ENCODE results near the gene PPP1R9A. TPM values are rescaled to one million over a fixed set of nuclear protein-coding genes. Genes with fewer than 3 reads are reported as not detected.

PPP1R9A gene
- total and polyA plus RNA-seq, 10 of the 15 experiments (the other 5 are each of a cell fraction or from before 2014, with no cell fraction given), result 0.04 to 0.12 TPM; not detected in 8

DNA sequence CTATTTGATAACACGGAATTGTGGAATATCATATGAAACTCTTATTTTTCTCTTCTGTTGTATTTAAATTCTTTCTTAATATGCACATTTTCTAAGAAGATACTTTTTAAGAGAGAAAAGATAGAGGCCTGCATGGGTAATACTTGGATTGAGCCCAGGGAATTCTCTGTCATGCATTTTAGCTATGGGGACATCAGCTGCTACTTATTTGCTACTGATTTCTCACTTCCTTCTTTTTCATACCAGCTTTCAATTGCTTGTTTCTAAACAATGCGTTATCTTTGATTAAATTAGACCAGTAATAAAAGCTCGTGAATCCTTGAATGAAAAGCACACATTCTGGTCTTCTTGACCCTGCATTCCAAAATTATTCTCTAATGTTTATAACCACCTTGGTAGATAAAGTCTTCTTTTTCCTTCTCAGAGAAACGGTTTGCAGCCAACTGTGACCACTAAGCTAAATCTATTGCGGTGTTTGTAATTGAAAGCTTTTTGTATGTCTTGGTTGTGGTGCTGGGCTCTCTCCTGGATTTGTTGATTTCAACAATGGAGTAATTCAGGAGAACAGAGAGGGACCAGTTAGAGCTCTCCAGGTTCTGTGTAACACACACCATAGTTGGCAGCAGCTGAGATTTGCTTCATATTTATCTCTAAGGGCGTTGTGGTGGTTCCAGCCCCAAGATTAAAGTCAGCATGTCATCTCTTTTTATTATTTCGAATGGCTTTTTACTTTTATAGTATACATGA, 139.3 kb downstream of the PPP1R9A start:
- FAIRE-seq (no peak), ATAC-seq (peak; percentile 56; the same call in 2 of the 3 replicates), DNase-seq (ENCODE audit: low read depth, low spot score) (no peak)
- no TSS peak for BruUV-seq (replicated peaks)
- H3K4me3 ChIP-seq, result no peak overlapping the region
- H3K9ac ChIP-seq (ENCODE audit: control insufficient read depth, insufficient read depth, low read length), result no peak overlapping the region
- H3K9me3 ChIP-seq (replicated peaks; ENCODE audit: control insufficient read depth, insufficient read depth, low read length), result no peaks in the 10 kb centered on the region
- in situ Hi-C loops (cut with MboI) (no loop called here), intact Hi-C loops (cut with micrococcal nuclease; ENCODE audit: unreplicated experiment) (loop anchor here (10.0 kb wide), 1 partner anchor 592 kb away; no protein-coding TSS in a partner anchor)
- peak; percentile 85 for TF ChIP-seq SPI1 (IDR thresholded peaks at IDR 0.05; ENCODE audit: borderline replicate concordance, insufficient read depth, low read depth, low read length)
- TF ChIP-seq HCFC1 (IDR thresholded peaks at IDR 0.05; ENCODE audit: low read length), result no peak
- TF ChIP-seq NR2F1 (conservative IDR thresholded peaks at IDR 0.05), result no peak
- TF ChIP-seq CHD1 (IDR thresholded peaks at IDR 0.05; ENCODE audit: low read depth, low read length), result no peak
- TF ChIP-seq RUNX3 (IDR thresholded peaks at IDR 0.05; ENCODE audit: low read length), result no peak
- no peaks in the 10 kb centered on the region for H4K20me1 ChIP-seq (ENCODE audit: control insufficient read depth, insufficient read depth)
- ChIA-PET SMC1A (ENCODE audit: uncharacterized antibody, unreplicated experiment) (interaction anchor here (0.6 to 3.8 kb wide), 9 partner anchors 19 to 641 kb away, joined by 3 to 26 read pairs (median 4); no protein-coding TSS in a partner anchor), CTCF (interaction anchor here (0.5 to 4.9 kb wide), 8 partner anchors 9 to 645 kb away, joined by 3 to 40 read pairs (median 4); no protein-coding TSS in a partner anchor), RAD21 (ENCODE audit: unreplicated experiment) (interaction anchor here (0.7 to 2.4 kb wide), 4 partner anchors 20 to 597 kb away, joined by 3 to 22 read pairs (median 6); no protein-coding TSS in a partner anchor), POLR2A (no interaction called here)
- H3K4me1 ChIP-seq (ENCODE audit: control insufficient read depth, insufficient read depth, low read length), result no peaks in the 10 kb centered on the region
- 17% methylated on average over 7 of the region's 7 CpGs for WGBS (ENCODE audit: insufficient coverage, insufficient replicate concordance, low lambda C conversion rate, missing lambda C conversion rate)
- no peaks in the 10 kb centered on the region for H3K27me3 ChIP-seq (replicated peaks in 1 of 2; ENCODE audit: control insufficient read depth in 2 of 2, insufficient read depth in 2 of 2, low read length in 1 of 2)
- H3K79me2 ChIP-seq (ENCODE audit: control insufficient read depth, insufficient read depth, low read length), result no peaks in the 10 kb centered on the region
- no peak overlapping the region for H3K27ac ChIP-seq (ENCODE audit: control insufficient read depth, insufficient read depth)
- no peak overlapping the region for H2AFZ ChIP-seq (ENCODE audit: control insufficient read depth, low read depth, low read length)
- H3K4me2 ChIP-seq (ENCODE audit: control insufficient read depth, insufficient read depth), result no peak overlapping the region
- H3K36me3 ChIP-seq (ENCODE audit: control insufficient read depth in 2 of 2, insufficient read depth in 2 of 2, low read length in 1 of 2), result no peaks in the 10 kb centered on the region

DNA sequence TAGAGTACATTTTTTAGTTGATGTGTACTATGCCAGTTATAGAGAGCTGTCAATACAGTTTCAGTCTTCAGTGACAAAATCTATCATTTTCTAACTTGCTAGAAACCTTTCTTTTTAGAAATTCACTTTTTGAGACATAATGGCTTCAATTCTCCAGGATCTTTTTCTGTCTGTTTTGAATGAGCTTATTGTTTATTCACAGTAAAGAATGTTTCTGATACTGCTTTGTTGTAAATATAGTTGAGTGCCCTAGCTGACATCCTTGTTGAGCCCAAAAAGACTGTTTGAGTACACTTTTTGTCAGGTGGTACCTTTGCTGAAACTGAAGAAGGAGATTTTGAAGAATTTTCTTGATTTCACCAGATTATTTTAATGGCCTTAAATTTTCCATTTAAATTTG, 139.9 kb downstream of the PPP1R9A start:
- Histone ChIP-seq H3K9ac (ENCODE audit: control insufficient read depth, insufficient read depth, low read length) (no peak overlapping the region), H3K79me2 (ENCODE audit: control insufficient read depth, insufficient read depth, low read length) (no peaks in the 10 kb centered on the region), H3K36me3 (ENCODE audit: control insufficient read depth in 2 of 2, insufficient read depth in 2 of 2, low read length in 1 of 2) (no peaks in the 10 kb centered on the region), H3K27ac (ENCODE audit: control insufficient read depth, insufficient read depth) (no peak overlapping the region), H3K9me3 (replicated peaks; ENCODE audit: control insufficient read depth, insufficient read depth, low read length) (no peaks in the 10 kb centered on the region), H3K27me3 (replicated peaks in 1 of 2; ENCODE audit: control insufficient read depth in 2 of 2, insufficient read depth in 2 of 2, low read length in 1 of 2) (no peaks in the 10 kb centered on the region), H3K4me1 (ENCODE audit: control insufficient read depth, insufficient read depth, low read length) (no peaks in the 10 kb centered on the region), H2AFZ (ENCODE audit: control insufficient read depth, low read depth, low read length) (no peak overlapping the region), H3K4me3 (no peak overlapping the region), H4K20me1 (ENCODE audit: control insufficient read depth, insufficient read depth) (no peaks in the 10 kb centered on the region), H3K4me2 (ENCODE audit: control insufficient read depth, insufficient read depth) (no peak overlapping the region)
- FAIRE-seq (no peak), DNase-seq (ENCODE audit: low read depth, low spot score) (no peak), ATAC-seq (no peak)
- in situ Hi-C loops (cut with MboI) (no loop called here), intact Hi-C loops (cut with micrococcal nuclease; ENCODE audit: unreplicated experiment) (loop anchor here (10.0 kb wide), 1 partner anchor 592 kb away; no protein-coding TSS in a partner anchor)
- ChIA-PET POLR2A (interaction anchor here (0.6 kb wide), 1 partner anchor 404 kb away, joined by 7 read pairs; no protein-coding TSS in a partner anchor), SMC1A (ENCODE audit: uncharacterized antibody, unreplicated experiment) (interaction anchor here (0.8 to 3.8 kb wide), 8 partner anchors 20 to 641 kb away, joined by 3 to 26 read pairs (median 4); no protein-coding TSS in a partner anchor), RAD21 (ENCODE audit: unreplicated experiment) (interaction anchor here (0.7 to 2.4 kb wide), 3 partner anchors 20 to 598 kb away, joined by 3 to 22 read pairs (median 10); no protein-coding TSS in a partner anchor), CTCF (interaction anchor here (0.8 to 4.9 kb wide), 6 partner anchors 8 to 645 kb away, joined by 3 to 40 read pairs (median 6); no protein-coding TSS in a partner anchor)
- BruUV-seq (replicated peaks), result no TSS peak
- TF ChIP-seq YBX1 (IDR thresholded peaks at IDR 0.05), result no peak
- no peak for TF ChIP-seq MTA3 (IDR thresholded peaks at IDR 0.05; ENCODE audit: borderline replicate concordance, low read length)
- TF ChIP-seq LARP7 (IDR thresholded peaks at IDR 0.05), result no peak
- TF ChIP-seq BACH1 (IDR thresholded peaks at IDR 0.05; ENCODE audit: borderline replicate concordance), result no peak
- TF ChIP-seq JUNB (IDR thresholded peaks at IDR 0.05), result no peak
- no peak for TF ChIP-seq CREB1 (IDR thresholded peaks at IDR 0.05; ENCODE audit: low read depth)
- TF ChIP-seq, protein P1, sequence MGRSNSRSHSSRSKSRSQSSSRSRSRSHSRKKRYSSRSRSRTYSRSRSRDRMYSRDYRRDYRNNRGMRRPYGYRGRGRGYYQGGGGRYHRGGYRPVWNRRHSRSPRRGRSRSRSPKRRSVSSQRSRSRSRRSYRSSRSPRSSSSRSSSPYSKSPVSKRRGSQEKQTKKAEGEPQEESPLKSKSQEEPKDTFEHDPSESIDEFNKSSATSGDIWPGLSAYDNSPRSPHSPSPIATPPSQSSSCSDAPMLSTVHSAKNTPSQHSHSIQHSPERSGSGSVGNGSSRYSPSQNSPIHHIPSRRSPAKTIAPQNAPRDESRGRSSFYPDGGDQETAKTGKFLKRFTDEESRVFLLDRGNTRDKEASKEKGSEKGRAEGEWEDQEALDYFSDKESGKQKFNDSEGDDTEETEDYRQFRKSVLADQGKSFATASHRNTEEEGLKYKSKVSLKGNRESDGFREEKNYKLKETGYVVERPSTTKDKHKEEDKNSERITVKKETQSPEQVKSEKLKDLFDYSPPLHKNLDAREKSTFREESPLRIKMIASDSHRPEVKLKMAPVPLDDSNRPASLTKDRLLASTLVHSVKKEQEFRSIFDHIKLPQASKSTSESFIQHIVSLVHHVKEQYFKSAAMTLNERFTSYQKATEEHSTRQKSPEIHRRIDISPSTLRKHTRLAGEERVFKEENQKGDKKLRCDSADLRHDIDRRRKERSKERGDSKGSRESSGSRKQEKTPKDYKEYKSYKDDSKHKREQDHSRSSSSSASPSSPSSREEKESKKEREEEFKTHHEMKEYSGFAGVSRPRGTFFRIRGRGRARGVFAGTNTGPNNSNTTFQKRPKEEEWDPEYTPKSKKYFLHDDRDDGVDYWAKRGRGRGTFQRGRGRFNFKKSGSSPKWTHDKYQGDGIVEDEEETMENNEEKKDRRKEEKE (IDR thresholded peaks at IDR 0.05), result no peak
- no peak for TF ChIP-seq ZSCAN29 (IDR thresholded peaks at IDR 0.05)
- no peak for TF ChIP-seq EZH2 (IDR thresholded peaks at IDR 0.05; ENCODE audit: borderline replicate concordance, control insufficient read depth, low read depth, low read length)
- TF ChIP-seq GABPA (IDR thresholded peaks at IDR 0.05; ENCODE audit: low read depth), result no peak
- no peak for TF ChIP-seq TBL1XR1 (IDR thresholded peaks at IDR 0.05; ENCODE audit: low read depth, low read length)
- TF ChIP-seq PML (IDR thresholded peaks at IDR 0.05; ENCODE audit: low read length), result no peak

All from GM12878 (cell line).